Liver (tissue), 9 donors: ENCODE results near the gene ATAT1. TPM values are rescaled to one million over a fixed set of nuclear protein-coding genes. Genes with fewer than 3 reads are reported as not detected.
A peak's percentile ranks its signal among the peaks of the same experiment; 100 is the strongest.

Experiments used
- DNase-seq: peaks from one replicate; pipeline ENCODE4 v3.0.0-alpha.2; 2017; ENCODE audit warnings: low spot score
- H3K27ac ChIP-seq, 2 donors: one replicate each; pipeline ENCODE4 v1.7.0; 2013; ENCODE audit warnings: inconsistent platforms in 2 of 2, low read length in 2 of 2, control low read depth in 1 of 2, low read depth in 1 of 2, mild to moderate bottlenecking in 1 of 2
- H3K27me3 ChIP-seq, 4 donors: one replicate each; pipeline versions ENCODE4 v1.6.1 to v1.7.0; 2013; ENCODE audit warnings: low read length in 3 of 4, inconsistent platforms in 1 of 4, mild to moderate bottlenecking in 1 of 4, moderate library complexity in 1 of 4; ENCODE audit not compliant: control insufficient read depth in 4 of 4, insufficient read depth in 4 of 4
- H3K36me3 ChIP-seq, 4 donors: one replicate each; pipeline versions ENCODE4 v1.6.1 to v1.7.0; 2013; ENCODE audit warnings: low read length in 3 of 4, mild to moderate bottlenecking in 3 of 4, low read depth in 1 of 4, moderate library complexity in 1 of 4; ENCODE audit not compliant: control insufficient read depth in 4 of 4, insufficient read depth in 3 of 4
- H3K4me1 ChIP-seq, 4 donors: one replicate each; pipeline versions ENCODE4 v1.6.1 to v1.7.0; 2013; ENCODE audit warnings: low read length in 3 of 4, mild to moderate bottlenecking in 3 of 4, moderate library complexity in 1 of 4; ENCODE audit not compliant: control insufficient read depth in 4 of 4, insufficient read depth in 4 of 4
- H3K4me3 ChIP-seq, 3 donors: one replicate each; pipeline versions ENCODE4 v1.6.1 to v1.7.0; 2013; ENCODE audit warnings: low read length in 3 of 3, control low read depth in 1 of 3, low read depth in 1 of 3, mild to moderate bottlenecking in 1 of 3
- H3K9ac ChIP-seq, 2 donors: one replicate each; pipeline ENCODE4 v1.7.0; 2013; ENCODE audit warnings: low read length in 2 of 2, mild to moderate bottlenecking in 2 of 2, moderate library complexity in 2 of 2, control low read depth in 1 of 2, low read depth in 1 of 2
- H3K9me3 ChIP-seq, 4 donors: one replicate each; pipeline versions ENCODE4 v1.6.1 to v1.7.0; 2013; ENCODE audit warnings: low read length in 3 of 4; ENCODE audit not compliant: control insufficient read depth in 4 of 4
- CTCF ChIP-seq: fragments of 150-350 bp; IDR thresholded peaks from 2 replicates; pipeline ENCODE4 v1.5.1; 2017; ENCODE audit warnings: improper control_type of control experiment, low read depth, low read length; ENCODE audit not compliant: missing input control
- EGR1 ChIP-seq, 2 donors: IDR thresholded peaks; 2 replicates each; pipeline ENCODE4 v1.6.1; 2016 to 2018; ENCODE audit warnings: antibody characterized with exemption in 2 of 2, low read depth in 2 of 2
- FOXA1 ChIP-seq: IDR thresholded peaks from 2 replicates; pipeline ENCODE4 v1.6.1; 2016; ENCODE audit warnings: antibody characterized with exemption
- HNF4A ChIP-seq, 2 donors: conservative IDR thresholded peaks; 2 replicates each; pipeline ENCODE4 v1.6.1; 2016; ENCODE audit warnings: antibody characterized with exemption in 2 of 2, mild to moderate bottlenecking in 2 of 2
- HNF4G ChIP-seq: IDR thresholded peaks from 2 replicates; pipeline ENCODE4 v1.6.1; 2016; ENCODE audit warnings: antibody characterized with exemption
- RXRA ChIP-seq, 2 donors: IDR thresholded peaks; 2 replicates each; pipeline ENCODE4 v1.6.1; 2017 to 2018; ENCODE audit warnings: antibody characterized with exemption in 2 of 2, mild to moderate bottlenecking in 1 of 2
- SP1 ChIP-seq: IDR thresholded peaks from 2 replicates; pipeline ENCODE4 v1.6.1; 2018; ENCODE audit warnings: antibody characterized with exemption, mild to moderate bottlenecking
- YY1 ChIP-seq: IDR thresholded peaks from 2 replicates; pipeline ENCODE4 v1.6.1; 2016; ENCODE audit warnings: antibody characterized with exemption, mild to moderate bottlenecking
- WGBS: extraction: QIAGEN DNeasy Blood & Tissue Kit; methylation state at CpG from one replicate; pipeline ENCODE4 v1.1.7; 2013; 5-methylcytosine and 5-hydroxymethylcytosine counted together
- polyA plus RNA-seq, 2 donors: library from polyadenylated mRNA; stranded (reverse) in 1 of 2; unstranded in 1 of 2; fragments of 200-250 nt in 1 of 2; fragments of >200 nt in 1 of 2; fragmentation: Nextera tagmentation in 1 of 2; extraction: Ambion mirVana in 1 of 2; gene quantifications; one replicate each; pipeline versions ENCODE4 v1.2.1 to v1.2.3, GENCODE V29; 2013 to 2015
- total RNA-seq, 2 donors: library from RNA; depleted of rRNA; stranded (reverse); fragments of >200 nt; gene quantifications; one replicate each; pipeline ENCODE4 v1.2.3, GENCODE V29; 2014
- TF ChIP-seq, protein P1 (sequence below): IDR thresholded peaks from 2 replicates; pipeline ENCODE4 v1.6.1; 2016; ENCODE audit warnings: antibody characterized with exemption
- donor health status: healthy.
- donor health status: healthy.
- donor health status: healthy.
- donor health status: healthy.
- donor health status: healthy.

The ATAT1 gene
- total and polyA plus RNA-seq, 4 donors: 2.1 to 5.4 (median 3.0) TPM

DNA sequence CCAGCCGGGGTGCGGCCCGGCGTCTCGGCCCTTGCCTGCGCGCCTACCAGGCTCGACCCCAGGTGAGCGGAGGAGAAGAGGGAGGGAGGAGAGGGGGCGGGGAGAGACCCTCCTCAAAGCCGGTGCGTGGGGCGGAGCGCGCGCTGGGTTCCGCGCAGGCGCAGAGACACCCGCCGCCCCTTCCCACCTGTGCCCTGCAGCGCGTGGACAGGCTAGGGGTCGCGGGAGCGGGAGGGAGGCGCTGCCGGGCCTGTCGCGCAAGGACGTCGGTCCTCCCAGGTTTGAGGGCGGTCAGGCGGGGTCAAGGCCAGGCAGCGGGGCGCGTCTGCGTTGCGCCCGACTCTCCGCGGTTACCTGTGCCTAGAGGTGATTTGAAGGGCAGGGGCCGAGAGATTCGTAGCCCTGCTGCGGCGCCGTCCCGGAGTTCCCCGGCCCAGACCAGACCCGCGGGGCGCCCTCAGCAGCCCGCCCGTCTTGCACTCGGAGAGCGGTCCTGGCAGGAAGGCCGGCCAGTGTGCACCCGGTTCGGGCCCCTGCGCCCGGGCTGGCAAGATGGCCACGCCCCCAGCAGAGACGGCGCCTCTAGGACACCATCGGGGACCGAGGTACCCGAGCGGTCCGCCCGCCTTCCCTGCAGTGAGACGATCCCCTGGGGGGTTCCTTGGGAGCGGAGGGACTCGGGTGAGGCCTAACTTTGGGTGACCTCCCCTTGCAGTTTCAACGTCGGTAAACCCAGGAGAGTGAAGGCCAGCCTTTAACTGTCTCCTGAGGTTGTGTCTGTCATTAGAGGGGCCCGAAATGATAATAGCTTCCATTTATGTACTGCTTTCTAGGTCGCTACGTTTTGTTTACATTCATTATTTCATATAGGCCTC is 20.8 kb downstream of the ATAT1 start:
- Histone ChIP-seq H3K36me3 (peaks cover 0 to 15% (median 13%) of the 10 kb centered on the region in 4 donors), H3K9me3 (no peaks in the 10 kb centered on the region), H3K27me3 (no peaks in the 10 kb centered on the region), H3K27ac (peak overlapping the region; percentile 89 to 93), H3K4me1 (peaks cover 2 to 20% (median 15%) of the 10 kb centered on the region in 4 donors), H3K9ac (peak overlapping the region; percentile 80 to 85), H3K4me3 (peak overlapping the region; percentile 89 to 98 (median 92))
- DNase-seq: peak; percentile 76
- under 1% methylated on average over 78 of the region's 78 CpGs for WGBS
- TF ChIP-seq RXRA (IDR thresholded peaks at IDR 0.05) (peak in 1 of 2 donors; percentile 37), HNF4G (no peak), YY1 (peak; percentile 78), SP1 (peak; percentile 30)

GRCh38 chr6:30651143-30651542 is 24.5 kb downstream of the ATAT1 start:
- DNase-seq: no peak
- H3K9me3 ChIP-seq: no peaks in the 10 kb centered on the region
- H3K27ac ChIP-seq: no peak overlapping the region
- no peak overlapping the region for H3K9ac ChIP-seq
- WGBS: 94% methylated on average over 12 of the region's 12 CpGs
- peaks cover 2 to 22% (median 15%) of the 10 kb centered on the region in 4 donors for H3K4me1 ChIP-seq
- TF ChIP-seq CTCF: no peak
- TF ChIP-seq HNF4A (conservative IDR thresholded peaks at IDR 0.05): no peak
- no peak for TF ChIP-seq YY1
- no peak for TF ChIP-seq FOXA1
- no peaks in the 10 kb centered on the region for H3K27me3 ChIP-seq
- H3K36me3 ChIP-seq: peaks cover 4 to 46% (median 37%) of the 10 kb centered on the region in 4 donors
- no peak overlapping the region for H3K4me3 ChIP-seq

- H3K4me1 ChIP-seq: peaks cover 0 to 8% (median 3%) of the 10 kb centered on the region in 4 donors
- 72% methylated on average over 19 of the region's 19 CpGs for WGBS
- H3K4me3 ChIP-seq: no peak overlapping the region
- H3K36me3 ChIP-seq: peaks cover 16 to 74% (median 56%) of the 10 kb centered on the region in 4 donors
- no peak overlapping the region for H3K9ac ChIP-seq
- H3K9me3 ChIP-seq: no peaks in the 10 kb centered on the region
- no peak overlapping the region for H3K27ac ChIP-seq
- no peaks in the 10 kb centered on the region for H3K27me3 ChIP-seq
- TF ChIP-seq FOXA1 (no peak), HNF4A (conservative IDR thresholded peaks at IDR 0.05) (peak; percentile 19 to 29), SP1 (no peak), EGR1 (IDR thresholded peaks at IDR 0.05; ENCODE audit: low read depth in 2 of 2) (no peak), YY1 (no peak)
- TF ChIP-seq, protein P1, sequence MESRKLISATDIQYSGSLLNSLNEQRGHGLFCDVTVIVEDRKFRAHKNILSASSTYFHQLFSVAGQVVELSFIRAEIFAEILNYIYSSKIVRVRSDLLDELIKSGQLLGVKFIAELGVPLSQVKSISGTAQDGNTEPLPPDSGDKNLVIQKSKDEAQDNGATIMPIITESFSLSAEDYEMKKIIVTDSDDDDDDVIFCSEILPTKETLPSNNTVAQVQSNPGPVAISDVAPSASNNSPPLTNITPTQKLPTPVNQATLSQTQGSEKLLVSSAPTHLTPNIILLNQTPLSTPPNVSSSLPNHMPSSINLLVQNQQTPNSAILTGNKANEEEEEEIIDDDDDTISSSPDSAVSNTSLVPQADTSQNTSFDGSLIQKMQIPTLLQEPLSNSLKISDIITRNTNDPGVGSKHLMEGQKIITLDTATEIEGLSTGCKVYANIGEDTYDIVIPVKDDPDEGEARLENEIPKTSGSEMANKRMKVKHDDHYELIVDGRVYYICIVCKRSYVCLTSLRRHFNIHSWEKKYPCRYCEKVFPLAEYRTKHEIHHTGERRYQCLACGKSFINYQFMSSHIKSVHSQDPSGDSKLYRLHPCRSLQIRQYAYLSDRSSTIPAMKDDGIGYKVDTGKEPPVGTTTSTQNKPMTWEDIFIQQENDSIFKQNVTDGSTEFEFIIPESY: no peak
- no peak for DNase-seq
These were observed 28.4 kb downstream of the ATAT1 start for GRCh38 chr6:30654798-30655742.
